Uterus (tissue), 4 donors: ENCODE data around the gene LIFR. TPM values are rescaled to one million over a fixed set of nuclear protein-coding genes. Genes with fewer than 3 reads are reported as not detected.

ENCODE experiments used
- DNase-seq, 2 donors: peaks; one replicate each; pipeline ENCODE4 v3.0.0-alpha.2; 2019 to 2020
- H3K27ac ChIP-seq, 2 donors: fragments of 200-600 bp; sonication (generic); 1 replicate in 1 of 2; 2 replicates in 1 of 2; pipeline ENCODE4 v1.5.1; 2016 to 2018
- H3K27me3 ChIP-seq, 2 donors: fragments of 200-600 bp; sonication (generic); one replicate each; pipeline ENCODE4 v1.5.1; 2018 to 2019; ENCODE audit warnings: control low read depth in 1 of 2
- H3K36me3 ChIP-seq, 2 donors: fragments of 200-600 bp; sonication (generic); one replicate each; pipeline ENCODE4 v1.5.1; 2019; ENCODE audit warnings: control low read depth in 1 of 2
- H3K4me1 ChIP-seq, 2 donors: fragments of 200-600 bp; sonication (generic); one replicate each; pipeline ENCODE4 v1.5.1; 2018 to 2019; ENCODE audit warnings: control low read depth in 1 of 2
- H3K4me3 ChIP-seq, 2 donors: fragments of 200-600 bp; sonication (generic); 1 replicate in 1 of 2; 2 replicates in 1 of 2; pipeline ENCODE4 v1.5.1; 2018 to 2019; ENCODE audit warnings: mild to moderate bottlenecking in 1 of 2
- H3K9me3 ChIP-seq, 2 donors: fragments of 200-600 bp; sonication (generic); one replicate each; pipeline ENCODE4 v1.5.1; 2019; ENCODE audit warnings: control low read depth in 1 of 2
- POLR2A ChIP-seq, 2 donors: fragments of 450-650 bp; IDR thresholded peaks; one replicate each; pipeline ENCODE4 v1.6.1; 2016; ENCODE audit warnings: antibody characterized with exemption in 2 of 2, mild to moderate bottlenecking in 1 of 2, moderate library complexity in 1 of 2
- intact Hi-C: fragments of 100-400 bp; cut with DNase I; formaldehyde crosslinking; loops from one replicate; pipeline ENCODE4 v1.15.1; 2023; ENCODE audit warnings: low total_unique reads
- total RNA-seq, 4 donors: library from RNA; depleted of rRNA in 3 of 4; stranded (reverse); fragments of >200 nt in 3 of 4; gene quantifications; one replicate each; pipeline versions ENCODE4 v1.1.0 to v1.2.4, GENCODE V29; 2014 to 2023
- TF ChIP-seq, protein P1 (sequence below), 4 experiments: fragments of 200-600 bp in 2 of 4; fragments of 450-650 bp in 2 of 4; sonication (generic) in 2 of 4; IDR thresholded peaks; one replicate each; pipeline ENCODE4 v1.5.1; 2016 to 2019; ENCODE audit warnings: antibody characterized with exemption in 4 of 4, mild to moderate bottlenecking in 2 of 4, moderate library complexity in 1 of 4
- donor health status: DM: yes; HTN: yes; CAD: no.

Gene LIFR
- total RNA-seq, 4 donors from 2014 or later: 141 to 310 (median 232) TPM

GRCh38 chr5:38559428-38559827 lies 3.0 kb upstream of the LIFR start:
- H3K27me3 ChIP-seq: no peaks in the 10 kb centered on the region
- no peaks in the 10 kb centered on the region for H3K36me3 ChIP-seq
- no peak overlapping the region for H3K27ac ChIP-seq
- TF ChIP-seq, protein P1, sequence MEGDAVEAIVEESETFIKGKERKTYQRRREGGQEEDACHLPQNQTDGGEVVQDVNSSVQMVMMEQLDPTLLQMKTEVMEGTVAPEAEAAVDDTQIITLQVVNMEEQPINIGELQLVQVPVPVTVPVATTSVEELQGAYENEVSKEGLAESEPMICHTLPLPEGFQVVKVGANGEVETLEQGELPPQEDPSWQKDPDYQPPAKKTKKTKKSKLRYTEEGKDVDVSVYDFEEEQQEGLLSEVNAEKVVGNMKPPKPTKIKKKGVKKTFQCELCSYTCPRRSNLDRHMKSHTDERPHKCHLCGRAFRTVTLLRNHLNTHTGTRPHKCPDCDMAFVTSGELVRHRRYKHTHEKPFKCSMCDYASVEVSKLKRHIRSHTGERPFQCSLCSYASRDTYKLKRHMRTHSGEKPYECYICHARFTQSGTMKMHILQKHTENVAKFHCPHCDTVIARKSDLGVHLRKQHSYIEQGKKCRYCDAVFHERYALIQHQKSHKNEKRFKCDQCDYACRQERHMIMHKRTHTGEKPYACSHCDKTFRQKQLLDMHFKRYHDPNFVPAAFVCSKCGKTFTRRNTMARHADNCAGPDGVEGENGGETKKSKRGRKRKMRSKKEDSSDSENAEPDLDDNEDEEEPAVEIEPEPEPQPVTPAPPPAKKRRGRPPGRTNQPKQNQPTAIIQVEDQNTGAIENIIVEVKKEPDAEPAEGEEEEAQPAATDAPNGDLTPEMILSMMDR (IDR thresholded peaks at IDR 0.05): no peak
- TF ChIP-seq POLR2A (IDR thresholded peaks at IDR 0.05): no peak
- no peaks in the 10 kb centered on the region for H3K4me1 ChIP-seq
- no peaks in the 10 kb centered on the region for H3K9me3 ChIP-seq
- DNase-seq: no peak
- no peak overlapping the region for H3K4me3 ChIP-seq
- intact Hi-C loops: no loop called here

DNA sequence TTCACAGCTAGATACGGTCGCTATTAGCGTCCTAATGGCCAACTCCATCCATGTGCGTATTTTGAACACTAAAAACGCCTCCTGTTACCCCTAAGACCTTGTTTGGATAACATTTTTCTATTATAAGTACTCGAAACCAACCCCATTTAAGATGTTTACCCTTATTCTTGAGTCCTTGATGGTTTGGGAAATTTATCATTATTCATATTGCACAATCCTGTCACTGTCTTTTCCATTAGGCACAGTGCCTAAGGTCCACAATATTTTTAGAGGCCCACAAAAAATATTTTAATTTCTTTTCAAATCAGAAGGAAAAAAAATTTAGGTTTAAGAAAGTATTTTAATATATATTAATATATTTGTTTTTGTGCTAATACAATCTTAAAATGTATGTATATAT lies 1.3 kb upstream of the LIFR start:
- intact Hi-C loops: no loop called here
- no peaks in the 10 kb centered on the region for H3K36me3 ChIP-seq
- peak overlapping the region; percentile 80 to 97 for H3K4me3 ChIP-seq
- H3K9me3 ChIP-seq: no peaks in the 10 kb centered on the region
- H3K27me3 ChIP-seq: no peaks in the 10 kb centered on the region
- TF ChIP-seq POLR2A (IDR thresholded peaks at IDR 0.05): no peak
- TF ChIP-seq, protein P1 (IDR thresholded peaks at IDR 0.05): no peak
- H3K27ac ChIP-seq: peak overlapping the region; percentile 99 to 100
- no peak for DNase-seq
- no peaks in the 10 kb centered on the region for H3K4me1 ChIP-seq

- H3K9me3 ChIP-seq: no peaks in the 10 kb centered on the region
- TF ChIP-seq, protein P1 (IDR thresholded peaks at IDR 0.05): no peak
- TF ChIP-seq POLR2A (IDR thresholded peaks at IDR 0.05): no peak
- H3K27ac ChIP-seq: peak overlapping the region; percentile 99 to 100
- no peaks in the 10 kb centered on the region for H3K27me3 ChIP-seq
- DNase-seq: peak in 1 of 2 donors; percentile 67
- no peaks in the 10 kb centered on the region for H3K36me3 ChIP-seq
- no peaks in the 10 kb centered on the region for H3K4me1 ChIP-seq
- intact Hi-C loops: no loop called here
- H3K4me3 ChIP-seq: peak overlapping the region; percentile 80 to 97
Observed at GRCh38 chr5:38557308-38557710, 863 bp upstream of the LIFR start.

DNA sequence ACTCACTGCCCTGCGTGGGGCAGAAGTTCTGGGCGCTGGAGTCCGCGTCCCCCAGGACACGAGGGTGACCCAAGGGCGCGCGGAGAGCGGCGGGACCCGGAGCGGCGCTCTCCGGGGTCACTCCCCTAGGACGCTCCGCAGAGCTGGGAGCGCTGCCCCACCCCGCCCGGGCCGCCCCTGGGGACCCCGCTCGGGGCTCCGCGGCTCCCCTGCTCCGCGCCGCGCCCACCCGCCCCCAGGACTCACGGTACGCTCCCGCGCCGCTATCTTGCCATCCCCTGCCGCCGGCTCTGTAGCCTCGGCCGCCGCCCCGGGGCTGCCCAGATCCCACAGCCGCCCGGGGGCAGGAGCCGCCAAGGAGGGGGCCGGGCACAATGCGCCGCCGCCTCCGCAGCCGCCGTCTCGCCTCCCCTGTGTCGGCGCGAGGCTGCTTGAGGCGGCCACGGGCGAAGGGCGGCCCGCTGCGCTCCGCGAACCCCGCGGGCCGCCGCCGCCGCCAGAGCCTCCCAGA lies 303 bp downstream of the LIFR start:
- peak overlapping the region; percentile 80 to 97 for H3K4me3 ChIP-seq
- intact Hi-C loops: no loop called here
- H3K27me3 ChIP-seq: no peaks in the 10 kb centered on the region
- no peaks in the 10 kb centered on the region for H3K4me1 ChIP-seq
- H3K27ac ChIP-seq: peak overlapping the region; percentile 99 to 100
- no peaks in the 10 kb centered on the region for H3K36me3 ChIP-seq
- TF ChIP-seq, protein P1 (IDR thresholded peaks at IDR 0.05): no peak
- TF ChIP-seq POLR2A (IDR thresholded peaks at IDR 0.05): peak; percentile 62 to 85
- H3K9me3 ChIP-seq: no peaks in the 10 kb centered on the region
- no peak for DNase-seq

GRCh38 chr5:38555354-38556087 lies 925 bp downstream of the LIFR start:
- Histone ChIP-seq H3K9me3 (no peaks in the 10 kb centered on the region), H3K36me3 (no peaks in the 10 kb centered on the region), H3K4me1 (no peaks in the 10 kb centered on the region), H3K27me3 (no peaks in the 10 kb centered on the region), H3K27ac (peak overlapping the region; percentile 99 to 100), H3K4me3 (peak overlapping the region; percentile 80 to 97)
- intact Hi-C loops: no loop called here
- no peak for DNase-seq
- TF ChIP-seq, protein P1 (IDR thresholded peaks at IDR 0.05): no peak
- no peak for TF ChIP-seq POLR2A (IDR thresholded peaks at IDR 0.05)
